ENCODE results near the gene FBXL3. TPM values are rescaled to one million over a fixed set of nuclear protein-coding genes. Genes with fewer than 3 reads are reported as not detected.

The FBXL3 gene
- total and polyA plus RNA-seq, 2 donors (not counting 1 experiment from before 2014, with no cell fraction given), result 48.5 to 61.8 TPM

GRCh38 chr13:77001963-77002587 lies 24.9 kb downstream of the FBXL3 start:
- H3K79me2 ChIP-seq (ENCODE audit: control insufficient read depth, insufficient read depth, low read length), result peaks cover 4% of the 10 kb centered on the region
- TF ChIP-seq EZH2 (IDR thresholded peaks at IDR 0.05; ENCODE audit: low read length, missing control alignments) (no peak), CTCF (conservative IDR thresholded peaks at IDR 0.05 in 1 of 2, IDR thresholded peaks at IDR 0.05 in 1 of 2; ENCODE audit: low read depth in 1 of 2, low read length in 2 of 2) (no peak)
- peak overlapping the region; percentile 29 for H3K4me2 ChIP-seq (ENCODE audit: extremely low read depth, insufficient read depth, low read length)
- no peaks in the 10 kb centered on the region for H3K27me3 ChIP-seq (ENCODE audit: control insufficient read depth, insufficient read depth, low read length)
- no peak overlapping the region for H3K27ac ChIP-seq (ENCODE audit: insufficient read depth, low read length)
- no peaks in the 10 kb centered on the region for H3K9me3 ChIP-seq (ENCODE audit: control insufficient read depth, insufficient read depth, low read depth, low read length)
- H3K4me1 ChIP-seq (ENCODE audit: control insufficient read depth, extremely low read depth, insufficient read depth, low read length), result no peaks in the 10 kb centered on the region
- H3K4me3 ChIP-seq (replicated peaks in 1 of 4; ENCODE audit: control extremely low read depth in 1 of 4, insufficient read depth in 1 of 4, low read depth in 3 of 4, low read length in 4 of 4), result no peak overlapping the region
- DNase-seq (ENCODE audit: low read depth in 2 of 2), result peak in 1 of 2 donors; percentile 11
- H3K36me3 ChIP-seq (ENCODE audit: control insufficient read depth, insufficient read depth, low read length), result no peaks in the 10 kb centered on the region
- no peaks in the 10 kb centered on the region for H4K20me1 ChIP-seq (ENCODE audit: control insufficient read depth, extremely low read depth, insufficient read depth, low read length)
- H3K9ac ChIP-seq (ENCODE audit: insufficient read depth, low read length), result no peak overlapping the region
- no peak overlapping the region for H2AFZ ChIP-seq (ENCODE audit: low read length)

DNA sequence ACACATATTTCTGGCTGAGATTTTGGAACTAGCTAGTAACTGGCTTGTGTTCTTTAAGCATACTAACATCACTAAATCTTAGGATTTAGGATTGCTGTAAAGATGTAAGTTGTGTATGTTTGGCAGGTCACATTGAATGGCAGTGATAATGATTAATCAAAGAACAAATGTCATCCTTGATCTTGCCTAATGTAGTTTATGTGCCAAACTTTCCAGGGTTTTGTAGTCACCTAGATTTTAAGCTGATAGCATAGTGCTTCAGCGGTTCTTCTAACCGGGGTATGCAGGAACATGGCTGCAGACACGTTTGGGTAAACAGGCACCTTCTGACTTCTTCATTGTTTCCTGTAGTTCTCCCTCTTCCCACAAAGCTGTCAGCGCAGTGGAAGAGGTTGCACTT lies 25.4 kb downstream of the FBXL3 start:
- TF ChIP-seq CTCF (conservative IDR thresholded peaks at IDR 0.05 in 1 of 2, IDR thresholded peaks at IDR 0.05 in 1 of 2; ENCODE audit: low read depth in 1 of 2, low read length in 2 of 2), result no peak
- no peak for TF ChIP-seq EZH2 (IDR thresholded peaks at IDR 0.05; ENCODE audit: low read length, missing control alignments)
- Histone ChIP-seq H3K4me1 (ENCODE audit: control insufficient read depth, extremely low read depth, insufficient read depth, low read length) (no peaks in the 10 kb centered on the region), H3K27ac (ENCODE audit: insufficient read depth, low read length) (no peak overlapping the region), H3K9me3 (ENCODE audit: control insufficient read depth, insufficient read depth, low read depth, low read length) (no peaks in the 10 kb centered on the region), H3K4me3 (replicated peaks in 1 of 4; ENCODE audit: control extremely low read depth in 1 of 4, insufficient read depth in 1 of 4, low read depth in 3 of 4, low read length in 4 of 4) (no peak overlapping the region), H3K9ac (ENCODE audit: insufficient read depth, low read length) (no peak overlapping the region), H2AFZ (ENCODE audit: low read length) (no peak overlapping the region), H3K36me3 (ENCODE audit: control insufficient read depth, insufficient read depth, low read length) (no peaks in the 10 kb centered on the region), H3K4me2 (ENCODE audit: extremely low read depth, insufficient read depth, low read length) (no peak overlapping the region), H4K20me1 (ENCODE audit: control insufficient read depth, extremely low read depth, insufficient read depth, low read length) (no peaks in the 10 kb centered on the region), H3K27me3 (ENCODE audit: control insufficient read depth, insufficient read depth, low read length) (no peaks in the 10 kb centered on the region), H3K79me2 (ENCODE audit: control insufficient read depth, insufficient read depth, low read length) (peaks cover 2% of the 10 kb centered on the region)
- no peak for DNase-seq (ENCODE audit: low read depth in 2 of 2)

- no peaks in the 10 kb centered on the region for H3K4me1 ChIP-seq (ENCODE audit: control insufficient read depth, extremely low read depth, insufficient read depth, low read length)
- no peak overlapping the region for H3K27ac ChIP-seq (ENCODE audit: insufficient read depth, low read length)
- H3K4me2 ChIP-seq (ENCODE audit: extremely low read depth, insufficient read depth, low read length), result no peak overlapping the region
- H3K36me3 ChIP-seq (ENCODE audit: control insufficient read depth, insufficient read depth, low read length), result no peaks in the 10 kb centered on the region
- H4K20me1 ChIP-seq (ENCODE audit: control insufficient read depth, extremely low read depth, insufficient read depth, low read length), result no peaks in the 10 kb centered on the region
- TF ChIP-seq CTCF (conservative IDR thresholded peaks at IDR 0.05 in 1 of 2, IDR thresholded peaks at IDR 0.05 in 1 of 2; ENCODE audit: low read depth in 1 of 2, low read length in 2 of 2) (no peak), EZH2 (IDR thresholded peaks at IDR 0.05; ENCODE audit: low read length, missing control alignments) (no peak)
- DNase-seq (ENCODE audit: low read depth in 2 of 2), result peak in 1 of 2 donors; percentile 51
- no peaks in the 10 kb centered on the region for H3K9me3 ChIP-seq (ENCODE audit: control insufficient read depth, insufficient read depth, low read depth, low read length)
- H3K4me3 ChIP-seq (replicated peaks in 1 of 4; ENCODE audit: control extremely low read depth in 1 of 4, insufficient read depth in 1 of 4, low read depth in 3 of 4, low read length in 4 of 4), result no peak overlapping the region
- no peaks in the 10 kb centered on the region for H3K79me2 ChIP-seq (ENCODE audit: control insufficient read depth, insufficient read depth, low read length)
- H3K9ac ChIP-seq (ENCODE audit: insufficient read depth, low read length), result no peak overlapping the region
- H2AFZ ChIP-seq (ENCODE audit: low read length), result no peak overlapping the region
- H3K27me3 ChIP-seq (ENCODE audit: control insufficient read depth, insufficient read depth, low read length), result no peaks in the 10 kb centered on the region
Observed at GRCh38 chr13:77000475-77000874, 26.5 kb downstream of the FBXL3 start.
